CD4-positive, alpha-beta T cell treated with Interleukin-15 for 4 hours (primary cell): ENCODE results near the gene SRPX2.
"Not testable (repeated sequence)": the region's sequence is repeated elsewhere in the genome, so short reads cannot be mapped to it uniquely, and the experiment has no call there.

ENCODE experiments used
- DNase-seq: peaks from one replicate; pipeline ENCODE4 v3.0.0-alpha.2; 2020; ENCODE audit warnings: low spot score

Gene SRPX2

DNA sequence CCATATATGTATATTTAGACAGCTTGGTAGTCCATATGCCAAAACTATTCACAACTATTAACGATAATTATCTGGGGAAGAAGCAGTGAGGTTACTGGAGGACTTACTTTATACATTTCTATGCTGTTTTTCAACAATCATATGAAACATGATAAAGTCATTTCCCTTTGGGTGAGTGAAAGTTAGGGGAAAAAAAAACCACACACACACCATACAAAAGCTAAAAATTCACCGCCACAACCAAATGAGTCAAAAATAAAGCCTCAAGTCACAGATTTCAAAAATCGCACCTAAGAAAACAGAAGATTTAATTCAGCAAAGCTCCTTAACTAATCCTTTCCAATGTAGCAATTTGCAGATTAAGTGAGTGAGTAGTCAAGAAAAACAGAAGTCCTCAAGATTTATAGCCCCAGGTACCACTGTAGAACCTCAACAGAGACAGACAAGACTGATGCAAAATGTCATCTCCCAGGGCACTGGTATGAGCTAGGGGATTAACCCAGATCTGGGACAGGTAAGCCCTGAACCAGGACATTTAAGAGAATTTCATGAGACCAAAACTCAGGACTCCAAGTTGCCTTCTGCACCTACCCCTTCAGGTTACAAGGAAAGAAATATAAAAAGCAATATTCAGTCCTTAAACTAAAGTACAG is 52.8 kb downstream of the SRPX2 start:
- no peak for DNase-seq

DNA sequence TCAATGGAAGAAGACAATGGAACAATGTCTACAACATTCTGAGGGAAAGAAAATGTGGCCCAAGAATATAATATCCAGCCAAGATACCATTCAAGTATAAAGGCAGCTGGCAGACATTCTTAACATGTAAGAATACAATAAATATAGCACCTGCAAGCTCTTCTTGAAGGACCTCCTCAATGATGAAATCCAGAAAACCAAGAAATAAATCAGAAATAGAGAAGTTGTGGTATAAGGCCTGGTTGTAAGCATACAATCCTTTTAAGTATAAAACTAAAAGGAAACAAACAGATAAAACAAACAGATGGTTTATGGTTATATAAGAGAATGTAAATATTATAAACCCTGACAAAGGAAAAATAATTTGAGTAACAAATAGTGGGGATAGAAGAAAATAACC is 54.6 kb downstream of the SRPX2 start:
- no peak for DNase-seq

DNA sequence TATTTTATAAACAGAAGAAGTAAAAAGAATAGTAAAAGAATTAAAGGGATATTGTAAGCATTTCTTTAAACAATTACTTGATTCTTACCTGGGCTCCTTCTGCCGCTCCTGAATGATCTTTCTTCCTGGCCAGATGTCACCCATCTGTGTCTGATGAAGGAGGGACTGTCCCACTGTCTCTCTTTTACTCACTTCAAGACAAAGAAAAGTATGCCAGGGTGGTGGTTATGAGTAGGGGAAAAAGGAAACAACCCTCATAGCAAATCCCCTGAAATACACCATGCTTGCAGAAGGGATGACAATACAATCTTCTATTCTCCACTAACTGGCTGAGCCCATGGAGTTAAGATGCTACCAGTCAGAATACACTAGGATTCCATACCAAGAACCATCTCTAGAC is 56.8 kb downstream of the SRPX2 start:
- no peak for DNase-seq

DNA sequence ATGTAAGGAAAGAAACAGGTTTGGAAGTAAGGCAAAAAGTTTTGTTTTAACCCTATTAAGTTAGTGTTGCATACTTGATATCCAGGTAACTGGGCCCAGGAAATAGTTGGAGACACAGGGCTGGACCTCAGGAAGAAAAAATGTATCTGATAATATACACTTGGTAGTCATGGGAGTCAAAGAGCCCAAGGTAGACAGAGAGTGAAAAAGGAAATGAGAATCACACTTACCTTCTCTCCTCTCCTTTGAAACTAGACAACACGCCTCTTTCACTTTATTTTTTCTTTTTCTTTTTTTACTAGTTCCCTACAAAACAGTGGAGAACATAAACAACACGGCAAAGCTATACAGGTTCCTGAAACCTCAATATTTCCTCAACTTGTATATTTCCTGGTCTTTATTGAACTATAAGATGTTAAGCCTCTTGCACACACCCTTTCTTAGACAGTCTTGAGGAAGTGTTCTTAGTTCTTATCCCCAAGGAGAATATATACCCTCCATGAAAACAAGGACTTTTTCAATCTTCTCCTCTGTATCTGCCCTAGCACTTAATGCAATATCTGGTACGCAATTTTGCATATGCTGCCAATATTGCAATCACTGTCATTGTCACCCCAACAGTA is 60.7 kb downstream of the SRPX2 start:
- no peak for DNase-seq

DNA sequence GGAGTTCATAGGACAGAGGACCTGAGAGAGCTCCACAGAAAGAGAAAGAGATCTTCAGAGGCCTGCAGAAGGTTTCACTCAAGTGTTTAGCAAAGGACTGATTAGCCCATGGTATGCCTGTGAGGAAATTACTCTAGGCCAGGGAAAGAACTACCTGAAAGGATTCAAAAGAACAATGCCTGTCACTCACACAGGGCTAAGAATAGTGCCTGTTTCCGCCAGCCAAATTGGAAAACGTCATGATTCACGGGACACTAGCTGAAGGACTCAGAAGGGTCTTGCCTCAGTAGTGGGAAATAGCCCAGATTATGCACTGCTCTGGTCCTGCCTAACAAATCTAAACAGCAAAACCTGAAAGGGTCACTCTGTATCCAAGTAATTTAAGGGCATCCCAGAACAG is 66.8 kb downstream of the SRPX2 start:
- no peak for DNase-seq

DNA sequence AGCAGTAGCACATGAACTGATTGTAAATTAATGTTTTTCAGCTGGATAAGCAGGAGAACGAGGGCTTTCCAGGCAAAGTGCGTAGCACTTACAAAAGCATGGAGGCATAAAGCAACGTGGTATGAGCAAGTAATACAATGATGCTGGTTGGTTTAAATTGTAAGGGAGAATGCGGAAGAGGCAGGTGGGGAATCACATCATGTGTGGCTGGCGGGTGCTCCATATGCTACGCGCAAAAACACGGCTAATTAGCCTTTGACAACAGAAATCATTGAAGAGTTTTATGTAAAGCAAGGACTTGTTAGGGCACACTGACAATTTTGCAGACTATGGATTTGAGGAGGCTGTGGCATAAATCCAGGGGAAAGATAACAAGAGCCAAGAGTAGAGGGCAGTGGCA is 73.4 kb downstream of the SRPX2 start:
- DNase-seq, result no peak

DNA sequence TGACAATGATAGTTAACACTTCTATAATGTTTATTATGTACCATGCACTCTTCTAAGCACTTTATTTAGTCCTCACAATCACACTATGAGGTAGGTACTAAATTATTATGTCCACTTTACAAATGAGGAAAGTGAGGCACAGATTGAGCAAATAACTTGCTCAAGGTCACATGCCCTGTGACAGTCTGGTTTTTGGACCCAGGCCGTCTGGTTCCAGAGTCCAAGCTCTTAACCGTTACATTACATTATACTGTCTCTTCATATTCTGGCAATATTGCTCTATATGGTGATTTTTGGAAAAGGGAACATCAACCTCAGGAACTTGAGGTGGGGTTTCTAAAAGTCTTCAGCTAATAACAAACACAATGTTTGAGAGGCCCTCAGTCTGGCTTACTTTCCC is 75.1 kb downstream of the SRPX2 start:
- no peak for DNase-seq

DNA sequence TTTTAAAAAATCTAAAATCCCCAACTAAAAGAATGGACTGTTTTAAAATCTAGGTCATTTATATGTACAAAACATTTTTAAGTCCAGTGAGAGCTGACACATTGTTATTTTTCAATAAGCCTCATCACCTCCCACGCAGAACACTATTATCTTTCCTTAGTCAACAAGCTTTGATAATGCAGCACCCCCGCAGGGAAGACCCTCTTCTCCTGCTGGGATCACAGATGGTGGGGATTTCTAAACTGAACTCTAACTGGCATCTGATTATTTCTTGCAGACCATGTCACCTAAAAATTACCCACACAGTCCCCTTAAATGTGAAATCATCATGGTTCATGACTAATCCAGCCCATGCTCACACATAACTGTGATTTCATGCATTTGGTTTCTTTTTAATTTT is 76.3 kb downstream of the SRPX2 start:
- DNase-seq, result no peak

DNA sequence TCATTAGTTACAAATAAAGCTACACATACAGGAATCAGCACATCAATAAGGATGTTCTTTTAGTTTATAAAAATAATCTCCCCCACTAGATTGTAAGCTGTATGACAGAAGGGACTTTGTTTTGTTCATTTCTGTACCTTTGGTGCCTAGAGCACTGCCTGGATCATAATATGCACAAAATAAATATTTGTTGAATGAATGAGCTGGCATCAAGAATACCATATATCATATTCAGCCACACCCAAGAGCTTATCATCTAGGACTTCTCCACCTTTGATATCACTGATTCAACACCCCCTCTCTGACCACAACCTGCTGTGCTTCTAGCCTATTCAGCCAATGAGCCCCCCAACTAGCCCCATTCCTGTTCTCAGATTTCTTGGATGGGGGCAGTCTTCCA is 77.3 kb downstream of the SRPX2 start:
- DNase-seq, result no peak

DNA sequence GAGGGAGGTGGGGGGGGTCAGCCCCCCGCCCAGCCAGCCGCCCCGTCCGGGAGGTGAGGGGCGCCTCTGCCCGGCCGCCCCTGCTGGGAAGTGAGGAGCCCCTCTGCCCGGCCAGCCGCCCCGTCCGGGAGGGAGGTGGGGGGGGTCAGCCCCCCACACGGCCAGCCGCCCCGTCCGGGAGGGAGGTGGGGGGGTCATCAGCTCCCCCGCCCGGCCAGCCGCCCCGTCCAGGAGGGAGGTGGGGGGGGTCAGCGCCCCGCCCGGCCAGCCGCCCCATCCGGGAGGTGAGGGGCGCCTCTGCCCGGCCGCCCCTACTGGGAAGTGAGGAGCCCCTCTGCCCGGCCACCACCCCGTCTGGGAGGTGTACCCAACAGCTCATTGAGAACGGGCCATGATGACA is 80.0 kb downstream of the SRPX2 start:
- not testable (repeated sequence) for DNase-seq
